ENCODE data around the gene ITGA3. TPM values are rescaled to one million over a fixed set of nuclear protein-coding genes. Genes with fewer than 3 reads are reported as not detected.
A peak's percentile ranks its signal among the peaks of the same experiment; 100 is the strongest.

The ITGA3 gene
- 543 and 766 TPM in 2 replicates for polyA plus RNA-seq (2012; rRNA removed)
- 239 and 423 TPM in 2 replicates for polyA plus RNA-seq (2012; cell fraction: cytosol; rRNA removed)
- 1,445 and 1,576 TPM in 2 replicates for polyA plus RNA-seq (2012; cell fraction: nucleus; rRNA removed)

GRCh38 chr17:50055426-50056216, at the start of gene ITGA3:
Gene ITGA3 (plus strand): TSS chr17:50056110. CDS start chr17:50056440, 330 bp downstream.
- H3K4me2 ChIP-seq, result peak within 1 kb of the TSS; percentile 96
- peaks cover 0 to 29% of the 10 kb centered on the region in 2 experiments for H3K36me3 ChIP-seq (replicated peaks in 1 of 2; ENCODE audit: control insufficient read depth in 1 of 2, insufficient read depth in 2 of 2, low read length in 1 of 2)
- no peaks in the 10 kb centered on the region for H3K9me3 ChIP-seq
- H3K4me1 ChIP-seq (ENCODE audit: control insufficient read depth in 1 of 2, insufficient read depth in 2 of 2, low read depth in 1 of 2, low read length in 1 of 2), result peaks cover 64 to 65% of the 10 kb centered on the region in 2 experiments
- peaks cover 87% of the 10 kb centered on the region for H3F3A ChIP-seq (replicated peaks; ENCODE audit: insufficient read depth)
- H4K20me1 ChIP-seq (ENCODE audit: insufficient read depth), result no peaks in the 10 kb centered on the region
- POLR2A ChIA-PET, result interaction anchor here (1.2 to 1.6 kb wide), 2 partner anchors 20 to 39 kb away, joined by 3 read pairs; no protein-coding TSS in a partner anchor
- no peaks in the 10 kb centered on the region for H3K9me2 ChIP-seq
- H3K9ac ChIP-seq, result peak within 1 kb of the TSS; percentile 98
- H3K27ac ChIP-seq (ENCODE audit: low read depth in 2 of 2, low read length in 1 of 2), result peak within 1 kb of the TSS; percentile 90 to 100
- H3K79me2 ChIP-seq (ENCODE audit: insufficient read depth), result peaks cover 89% of the 10 kb centered on the region
- H2AFZ ChIP-seq (ENCODE audit: low read depth), result no peak within 1 kb of the TSS
- under 1% methylated on average over 37 of the region's 65 CpGs for WGBS (ENCODE audit: low lambda C conversion rate)
- CTCF ChIA-PET, result interaction anchor here (0.7 to 9.0 kb wide), 25 partner anchors 8 to 486 kb away, joined by 3 to 126 read pairs (median 5); partner anchors contain the start of genes DLX3 and PDK2
- no peaks in the 10 kb centered on the region for H3K27me3 ChIP-seq (ENCODE audit: insufficient read depth)
- peak; percentile 93 for DNase-seq
- H3K4me3 ChIP-seq (ENCODE audit: low read depth in 2 of 2, low read length in 1 of 2), result peak within 1 kb of the TSS; percentile 90 to 91
- TF ChIP-seq MXI1 (IDR thresholded peaks at IDR 0.05; ENCODE audit: low read depth, low read length) (peak; percentile 42; the same call in 1 of the 2 replicates), SMC3 (IDR thresholded peaks at IDR 0.05; ENCODE audit: low read depth, low read length) (no peak; the same call in 1 of the 2 replicates), TEAD4 (IDR thresholded peaks at IDR 0.05; ENCODE audit: borderline replicate concordance, insufficient read depth) (0 out of 2 replicates have a peak, but pooled peaks have one; percentile 21), NRF1 (IDR thresholded peaks at IDR 0.05; ENCODE audit: low read depth, low read length) (peak; percentile 48), RXRA (IDR thresholded peaks at IDR 0.05; ENCODE audit: borderline replicate concordance, low read depth) (no peak), ELF1 (IDR thresholded peaks at IDR 0.05) (peak; percentile 79), FOXJ3 (CRISPR knock-in tag; IDR thresholded peaks at IDR 0.05) (no peak), MAX (IDR thresholded peaks at IDR 0.05; ENCODE audit: low read depth) (peak; percentile 88), MEF2A (IDR thresholded peaks at IDR 0.05; ENCODE audit: borderline replicate concordance, low read depth) (no peak), FOXM1 (IDR thresholded peaks at IDR 0.05; ENCODE audit: low read depth) (peak; percentile 8; the same call in 1 of the 2 replicates), RCOR1 (IDR thresholded peaks at IDR 0.05; ENCODE audit: low read length) (peak; percentile 44), EP300 (IDR thresholded peaks at IDR 0.05; ENCODE audit: borderline replicate concordance in 1 of 2, low read depth in 1 of 2, low read length in 1 of 2) (peak in 1 of 2 experiments; percentile 66; a peak in 1 of 4 replicates), GABPA (IDR thresholded peaks at IDR 0.05; ENCODE audit: low read depth) (peak; percentile 63), USF1 (IDR thresholded peaks at IDR 0.05; ENCODE audit: borderline replicate concordance, low read depth) (0 out of 2 replicates have a peak, but pooled peaks have one; percentile 25), SIN3A (IDR thresholded peaks at IDR 0.05; ENCODE audit: borderline replicate concordance, low read depth, low read length) (peak; percentile 50; the same call in 1 of the 2 replicates), PBX3 (IDR thresholded peaks at IDR 0.05) (peak; percentile 69), CHD2 (IDR thresholded peaks at IDR 0.05; ENCODE audit: low read length, partially characterized antibody) (peak; percentile 25), IRF3 (IDR thresholded peaks at IDR 0.05; ENCODE audit: low read depth, low read length) (no peak), ZBTB33 (IDR thresholded peaks at IDR 0.05; ENCODE audit: borderline replicate concordance, low read depth) (peak; percentile 19; the same call in 1 of the 2 replicates), YY1 (IDR thresholded peaks at IDR 0.05; ENCODE audit: low read depth) (no peak)
- TF ChIP-seq, protein P1, sequence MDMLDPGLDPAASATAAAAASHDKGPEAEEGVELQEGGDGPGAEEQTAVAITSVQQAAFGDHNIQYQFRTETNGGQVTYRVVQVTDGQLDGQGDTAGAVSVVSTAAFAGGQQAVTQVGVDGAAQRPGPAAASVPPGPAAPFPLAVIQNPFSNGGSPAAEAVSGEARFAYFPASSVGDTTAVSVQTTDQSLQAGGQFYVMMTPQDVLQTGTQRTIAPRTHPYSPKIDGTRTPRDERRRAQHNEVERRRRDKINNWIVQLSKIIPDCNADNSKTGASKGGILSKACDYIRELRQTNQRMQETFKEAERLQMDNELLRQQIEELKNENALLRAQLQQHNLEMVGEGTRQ (IDR thresholded peaks at IDR 0.05; ENCODE audit: borderline replicate concordance, low read depth, low read length), result no peak
